Panc1 (cell line): ENCODE data around the gene GRPEL2. TPM values are rescaled to one million over a fixed set of nuclear protein-coding genes. Genes with fewer than 3 reads are reported as not detected.

ENCODE experiments used
- ATAC-seq: fragments of 200-7000 bp; cut with Tn5 transposase; 2 replicates; pipeline ENCODE4 v1.9.1; 2020; ENCODE audit warnings: mild to moderate bottlenecking, moderate library complexity
- BruUV-seq: library from RNA; stranded (reverse); fragments of 400-500 nt; replicated peaks from 2 replicates; lab custom pipeline; 2021; lab: Mats Ljungman, UMichigan
- CTCF ChIA-PET: fragments of 300-600 bp; sonication (Branson Sonifier 250); formaldehyde crosslinking; loops from one replicate; lab custom pipeline; 2022; ENCODE audit warnings: antibody characterized with exemption; lab: Charles Lee
- POLR2A ChIA-PET: fragments of 300-600 bp; sonication (Branson Sonifier 250); formaldehyde crosslinking; loops from one replicate; lab custom pipeline; 2022; ENCODE audit warnings: antibody characterized with exemption; lab: Charles Lee
- DNase-seq: peaks from one replicate; pipeline ENCODE4 v3.0.0-alpha.2; 2010; ENCODE audit warnings: low read depth, low spot score
- H3K27ac ChIP-seq: 2 replicates; pipeline ENCODE4 v1.5.1; 2011; ENCODE audit warnings: mild to moderate bottlenecking, low read length, inconsistent platforms
- H3K27me3 ChIP-seq: fragments of 200-500 bp; sonication (Bioruptor generic); 2 replicates; pipeline ENCODE4 v1.6.0; 2014; ENCODE audit warnings: low read length, inconsistent platforms; ENCODE audit not compliant: control insufficient read depth, insufficient read depth
- H3K36me3 ChIP-seq: fragments of 200-500 bp; sonication (Bioruptor generic); 2 replicates; pipeline ENCODE4 v1.5.1; 2014; ENCODE audit warnings: inconsistent platforms, mild to moderate bottlenecking, low read length, moderate library complexity; ENCODE audit not compliant: control insufficient read depth, insufficient read depth
- H3K4me1 ChIP-seq: 2 replicates; pipeline ENCODE4 v1.5.1; 2011; ENCODE audit warnings: inconsistent platforms, mild to moderate bottlenecking, low read length, moderate library complexity; ENCODE audit not compliant: control insufficient read depth, insufficient read depth
- H3K4me3 ChIP-seq, 2 experiments: 2 replicates each; pipeline ENCODE4 v1.5.1; 2011 to 2012; ENCODE audit warnings: low read depth in 2 of 2, low read length in 2 of 2, mild to moderate bottlenecking in 2 of 2, inconsistent platforms in 1 of 2, moderate library complexity in 1 of 2
- H3K9me3 ChIP-seq: fragments of 200-500 bp; sonication (Bioruptor generic); 2 replicates; pipeline ENCODE4 v1.5.1; 2014; ENCODE audit warnings: low read depth, mild to moderate bottlenecking, inconsistent platforms, low read length, moderate library complexity; ENCODE audit not compliant: control insufficient read depth, insufficient read depth
- CTCF ChIP-seq: fragments of 450-650 bp; IDR thresholded peaks from 2 replicates; pipeline ENCODE4 v1.5.1; 2017; ENCODE audit warnings: mild to moderate bottlenecking
- POLR2AphosphoS5 ChIP-seq: IDR thresholded peaks from 2 replicates; pipeline ENCODE4 v1.6.1; 2012; ENCODE audit warnings: mild to moderate bottlenecking, low read depth, low read length, moderate library complexity
- REST ChIP-seq, 2 experiments: IDR thresholded peaks; 2 replicates each; pipeline ENCODE4 v1.6.1; 2011 to 2012; ENCODE audit warnings: low read depth in 2 of 2, control low read depth in 1 of 2, low read length in 1 of 2, mild to moderate bottlenecking in 1 of 2, moderate library complexity in 1 of 2; ENCODE audit not compliant: insufficient read depth in 1 of 2
- SIN3A ChIP-seq: IDR thresholded peaks from 2 replicates; pipeline ENCODE4 v1.6.1; 2012; ENCODE audit warnings: low read depth, mild to moderate bottlenecking, low read length, moderate library complexity, borderline replicate concordance; ENCODE audit not compliant: insufficient read depth
- TCF7L2 ChIP-seq: IDR thresholded peaks from 2 replicates; pipeline ENCODE4 v1.6.1; 2011; ENCODE audit warnings: mild to moderate bottlenecking, low read depth, low read length, inconsistent platforms
- in situ Hi-C: cut with HindIII; loops from 2 replicates; pipeline ENCODE4 v1.10.0; 2016; ENCODE audit warnings: low sequenced_read_pairs, low pct_unique_long_range_greater_than_20kb
- intact Hi-C: fragments of 100-400 bp; cut with micrococcal nuclease; formaldehyde crosslinking; loops from one replicate; pipeline ENCODE4 v1.10.0; 2022; ENCODE audit not compliant: unreplicated experiment
- total RNA-seq: library from RNA; stranded (reverse); gene quantifications from one replicate; pipeline ENCODE4 v1.2.1, GENCODE V29; 2021; ENCODE audit not compliant: unreplicated experiment

Gene GRPEL2
- total RNA-seq, 1 experiment from 2014 or later = 30.1 TPM

DNA sequence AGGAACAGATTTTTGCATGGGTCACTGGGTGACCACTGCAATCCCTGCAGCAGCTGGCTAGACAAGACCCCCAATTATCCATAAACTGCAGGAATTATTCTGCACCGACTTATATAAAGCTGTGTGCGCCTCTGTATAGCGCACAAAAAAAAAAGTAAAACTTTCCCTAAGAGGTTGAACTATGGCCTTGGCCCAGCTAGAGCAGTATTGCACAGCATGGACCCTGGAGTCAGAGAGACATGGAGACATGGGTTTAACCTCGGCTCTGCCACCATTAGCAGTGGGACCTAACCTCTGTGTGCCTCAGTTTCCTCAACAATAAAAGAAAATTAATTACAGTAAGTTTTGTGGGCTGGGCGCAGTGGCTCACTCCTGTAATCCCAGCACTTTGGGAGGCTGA is 17.1 kb upstream of the GRPEL2 start:
- in situ Hi-C loops = no loop called here
- TF ChIP-seq CTCF (no peak), POLR2AphosphoS5 (no peak), SIN3A (no peak), REST (IDR thresholded peaks at IDR 0.05; ENCODE audit: insufficient read depth in 1 of 2, low read depth in 2 of 2, low read length in 1 of 2) (no peak), TCF7L2 (no peak)
- no peak overlapping the region for H3K27ac ChIP-seq
- no peaks in the 10 kb centered on the region for H3K4me1 ChIP-seq
- no peaks in the 10 kb centered on the region for H3K9me3 ChIP-seq
- H3K27me3 ChIP-seq = no peaks in the 10 kb centered on the region
- intact Hi-C loops = no loop called here
- no TSS peak for BruUV-seq
- no peaks in the 10 kb centered on the region for H3K36me3 ChIP-seq
- H3K4me3 ChIP-seq = no peak overlapping the region
- ChIA-PET CTCF (no interaction called here), POLR2A (no interaction called here)
- no peak for DNase-seq
- no peak for ATAC-seq

DNA sequence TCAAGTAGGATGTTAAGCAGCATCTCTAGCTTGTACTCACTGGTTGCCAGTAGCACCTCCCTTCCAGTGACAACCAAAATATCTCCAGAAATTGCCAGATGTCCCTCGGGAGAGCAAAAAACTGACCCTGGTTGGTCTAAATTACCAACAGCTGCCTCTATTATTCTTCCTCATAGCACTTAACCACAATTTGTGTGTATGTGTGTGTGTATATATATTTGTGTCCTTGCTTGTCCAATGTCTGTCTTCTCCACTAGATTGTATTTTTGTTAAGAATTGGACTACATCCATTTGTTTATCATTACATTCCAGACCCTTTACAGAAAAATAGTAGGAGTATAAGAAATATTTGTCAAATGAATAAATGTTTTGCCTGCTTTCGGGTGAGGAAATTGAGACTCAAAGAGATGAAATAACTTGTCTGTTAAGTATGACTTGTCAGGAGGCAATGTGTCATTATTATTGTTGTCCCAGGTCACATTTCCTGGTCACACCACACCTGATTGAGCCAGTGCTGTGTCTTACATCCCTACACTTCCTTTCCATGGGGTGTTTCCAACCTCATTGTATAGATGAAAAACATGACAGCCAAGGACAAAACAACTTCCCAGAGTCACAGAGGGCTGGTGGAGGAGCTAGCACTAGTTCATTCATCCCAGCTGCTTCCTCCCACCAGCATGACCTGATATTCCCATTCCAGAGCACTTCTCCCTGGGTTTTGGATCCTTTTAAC is 11.4 kb upstream of the GRPEL2 start:
- no peak for TF ChIP-seq SIN3A
- no peak for TF ChIP-seq POLR2AphosphoS5
- TF ChIP-seq REST (IDR thresholded peaks at IDR 0.05; ENCODE audit: insufficient read depth in 1 of 2, low read depth in 2 of 2, low read length in 1 of 2) = no peak
- no peak for TF ChIP-seq TCF7L2
- no peak for TF ChIP-seq CTCF
- H3K9me3 ChIP-seq = no peaks in the 10 kb centered on the region
- intact Hi-C loops = no loop called here
- no peak overlapping the region for H3K4me3 ChIP-seq
- no TSS peak for BruUV-seq
- ChIA-PET CTCF (no interaction called here), POLR2A (no interaction called here)
- H3K4me1 ChIP-seq = no peaks in the 10 kb centered on the region
- DNase-seq (no peak), ATAC-seq (no peak)
- H3K36me3 ChIP-seq = no peaks in the 10 kb centered on the region
- in situ Hi-C loops = no loop called here
- H3K27ac ChIP-seq = no peak overlapping the region
- H3K27me3 ChIP-seq = no peaks in the 10 kb centered on the region
